Activated CD8-positive, alpha-beta T cell treated with anti-CD3 and anti-CD28 coated beads, Interleukin-2, amount 10 ng/mL, durations not matched to agents 7 days and 5 days (primary cell): Measurements from ENCODE around the gene RSBN1. TPM values are rescaled to one million over a fixed set of nuclear protein-coding genes. Genes with fewer than 3 reads are reported as not detected.
A peak's percentile ranks its signal among the peaks of the same experiment; 100 is the strongest.

Experiments
- ATAC-seq: fragments of 150-1000 bp; cut with Tn5 transposase; one replicate; pipeline ENCODE4 v1.10.0; 2021; ENCODE audit warnings: moderate library complexity
- CTCF ChIA-PET: fragments of 350-600 bp; sonication (Branson Sonifier 250); formaldehyde crosslinking; loops from one replicate; lab custom pipeline; 2021; ENCODE audit warnings: antibody characterized with exemption; lab: Charles Lee
- POLR2A ChIA-PET: fragments of 350-600 bp; sonication (Branson Sonifier 250); formaldehyde crosslinking; loops from one replicate; lab custom pipeline; 2021; ENCODE audit warnings: antibody characterized with exemption; lab: Charles Lee
- DNase-seq: peaks from one replicate; pipeline ENCODE4 v3.0.0-alpha.2; 2020
- H3K27ac Mint-ChIP-seq: one replicate; pipeline ENCODE4 v1.8.0; 2021; ENCODE audit warnings: mild to moderate bottlenecking, mixed read lengths
- H3K27me3 Mint-ChIP-seq: one replicate; pipeline ENCODE4 v1.8.0; 2021; ENCODE audit warnings: low read depth, mixed read lengths
- H3K36me3 Mint-ChIP-seq: one replicate; pipeline ENCODE4 v1.8.0; 2021; ENCODE audit warnings: low read depth, mixed read lengths
- H3K4me1 Mint-ChIP-seq: one replicate; pipeline ENCODE4 v1.8.0; 2021; ENCODE audit warnings: low read depth, mixed read lengths
- H3K4me3 Mint-ChIP-seq: one replicate; pipeline ENCODE4 v1.8.0; 2021; ENCODE audit warnings: mild to moderate bottlenecking, mixed read lengths
- H3K9me3 Mint-ChIP-seq: one replicate; pipeline ENCODE4 v1.8.0; 2022; ENCODE audit warnings: mixed read lengths; ENCODE audit not compliant: insufficient read depth
- total RNA-seq, 2 experiments: library from RNA; stranded (reverse); gene quantifications; one replicate each; pipeline ENCODE4 v1.2.3, GENCODE V29; 2021

RSBN1 gene
- total RNA-seq, 2 experiments from 2014 or later, result 27.3 to 29.9 TPM

DNA sequence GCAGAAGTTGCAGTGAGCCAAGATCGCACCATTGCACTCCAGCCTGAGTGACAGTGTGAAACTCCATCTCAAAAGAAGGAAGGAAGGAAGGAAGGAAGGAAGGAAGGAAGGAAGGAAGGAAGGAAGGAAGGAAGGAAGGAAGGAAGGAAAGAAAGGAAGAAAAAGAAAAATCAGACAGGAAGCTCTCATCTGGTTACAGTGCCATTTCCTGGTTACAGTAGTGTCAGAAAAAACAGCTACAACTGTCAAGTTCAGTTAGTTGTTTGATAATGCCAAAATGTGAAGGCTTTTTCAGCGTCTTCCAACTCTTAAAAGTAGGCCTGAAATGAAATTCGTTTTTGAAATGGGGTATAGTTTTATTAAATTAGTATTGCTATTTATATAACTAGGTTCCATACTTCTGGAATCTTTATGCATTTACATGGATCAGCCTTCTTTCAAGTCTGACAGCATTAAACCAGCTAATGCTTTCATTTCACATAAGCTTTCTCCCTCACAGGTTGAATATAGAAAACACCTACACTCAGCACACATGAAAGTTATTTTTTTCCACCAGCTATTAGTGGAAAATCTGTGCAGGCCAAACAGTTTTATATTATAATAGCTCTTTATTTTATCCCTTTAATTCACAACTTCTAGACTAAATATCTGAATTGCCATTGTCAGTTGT is 38.0 kb upstream of the RSBN1 start:
- ATAC-seq, result peak; percentile 52
- Mint-ChIP-seq H3K27ac (peak overlapping the region; percentile 65), H3K27me3 (no peaks in the 10 kb centered on the region), H3K4me1 (peaks cover 26% of the 10 kb centered on the region), H3K9me3 (peaks cover 13% of the 10 kb centered on the region), H3K36me3 (peaks cover 78% of the 10 kb centered on the region), H3K4me3 (no peak overlapping the region)
- ChIA-PET POLR2A (interaction anchor here (0.6 to 1.3 kb wide), 4 partner anchors 17 to 22 kb away, joined by 3 to 5 read pairs (median 4); no protein-coding TSS in a partner anchor), CTCF (interaction anchor here (0.6 to 2.3 kb wide), 9 partner anchors 10 to 126 kb away, joined by 3 to 11 read pairs (median 3); partner anchors contain the start of genes AP4B1, DCLRE1B and HIPK1)
- no peak for DNase-seq

DNA sequence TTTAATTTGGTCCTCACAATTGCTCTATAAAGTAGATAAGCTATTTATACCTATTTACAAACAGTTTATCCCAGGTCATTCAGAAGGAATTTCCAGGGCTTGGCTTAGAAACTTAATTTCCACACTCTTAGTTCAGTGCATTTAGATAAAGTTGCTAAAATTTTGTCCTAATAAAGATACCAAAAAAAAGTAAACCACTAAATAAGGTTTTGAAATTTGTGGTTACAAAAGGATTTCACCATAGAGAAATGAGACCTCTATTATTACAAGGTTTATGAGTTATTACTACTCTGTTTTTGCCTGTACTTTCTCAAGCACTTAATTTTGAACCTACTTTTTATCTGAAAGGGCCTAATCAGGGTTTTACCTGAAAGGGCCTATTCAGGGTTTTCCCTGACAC is 36.8 kb upstream of the RSBN1 start:
- H3K27ac Mint-ChIP-seq, result no peak overlapping the region
- H3K27me3 Mint-ChIP-seq, result no peaks in the 10 kb centered on the region
- peaks cover 23% of the 10 kb centered on the region for H3K4me1 Mint-ChIP-seq
- peaks cover 13% of the 10 kb centered on the region for H3K9me3 Mint-ChIP-seq
- ATAC-seq (no peak), DNase-seq (no peak)
- no peak overlapping the region for H3K4me3 Mint-ChIP-seq
- ChIA-PET CTCF (interaction anchor here (1.6 to 2.3 kb wide), 2 partner anchors 11 to 103 kb away, joined by 3 to 11 read pairs; no protein-coding TSS in a partner anchor), POLR2A (no interaction called here)
- peaks cover 74% of the 10 kb centered on the region for H3K36me3 Mint-ChIP-seq

DNA sequence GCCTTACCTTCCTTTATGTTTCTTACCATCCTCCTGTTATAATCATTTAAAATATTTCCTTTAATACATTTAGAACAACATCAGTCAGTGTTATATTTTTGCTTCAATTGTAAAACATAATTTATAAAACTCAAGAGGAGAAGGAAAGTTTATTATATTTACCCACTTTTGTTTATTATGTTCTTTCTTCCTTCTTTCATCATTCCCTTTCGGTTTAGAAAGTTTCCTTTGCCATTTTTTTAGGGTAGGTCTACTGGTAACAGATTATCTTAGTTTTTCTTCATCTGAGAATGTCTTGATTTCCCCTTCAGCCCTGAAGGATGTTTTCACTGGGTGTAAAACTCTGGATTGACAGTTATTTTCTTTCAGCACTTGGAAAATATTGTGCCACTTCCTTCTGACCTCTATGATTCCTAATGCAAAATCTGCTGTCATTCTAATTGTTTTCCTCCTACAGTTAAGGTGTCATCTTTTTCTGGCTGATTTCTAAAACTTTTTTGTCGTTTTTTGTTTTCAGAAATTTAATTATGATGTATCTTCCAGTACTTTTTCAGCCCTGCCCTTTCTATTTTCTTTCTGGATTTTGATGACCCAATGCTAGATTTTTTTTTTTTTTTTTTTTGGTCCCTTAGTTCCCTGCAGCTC is 34.2 kb upstream of the RSBN1 start:
- ATAC-seq (no peak), DNase-seq (no peak)
- Mint-ChIP-seq H3K4me3 (no peak overlapping the region), H3K27ac (no peak overlapping the region), H3K27me3 (no peaks in the 10 kb centered on the region), H3K36me3 (peaks cover 78% of the 10 kb centered on the region), H3K4me1 (peaks cover 18% of the 10 kb centered on the region), H3K9me3 (peaks cover 13% of the 10 kb centered on the region)
- ChIA-PET CTCF (no interaction called here), POLR2A (no interaction called here)

DNA sequence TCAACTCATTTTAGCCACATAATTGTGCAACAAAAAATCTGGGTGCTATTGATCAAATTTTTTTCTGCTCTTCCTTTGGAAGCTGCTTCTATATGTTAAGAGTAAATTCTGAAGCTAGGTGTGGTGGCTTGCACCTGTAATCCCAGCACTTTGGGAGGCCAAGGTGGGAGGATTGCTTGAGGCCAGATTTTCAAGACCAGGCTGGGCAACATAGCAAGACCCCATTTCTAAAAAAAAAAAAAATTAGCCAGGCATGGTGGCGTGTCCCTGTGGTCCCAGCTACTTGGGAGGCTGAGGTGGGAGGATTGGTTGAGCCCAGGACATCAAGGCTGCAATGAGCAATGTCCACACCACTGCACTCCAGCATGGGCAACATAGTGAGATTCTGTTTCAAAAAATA is 24.3 kb upstream of the RSBN1 start:
- no peak for ATAC-seq
- H3K4me1 Mint-ChIP-seq, result peaks cover 5% of the 10 kb centered on the region
- H3K27ac Mint-ChIP-seq, result no peak overlapping the region
- H3K4me3 Mint-ChIP-seq, result no peak overlapping the region
- ChIA-PET POLR2A (interaction anchor here (0.9 kb wide), 1 partner anchor 33 kb away, joined by 3 read pairs; no protein-coding TSS in a partner anchor), CTCF (interaction anchor here (0.9 to 3.0 kb wide), 9 partner anchors 13 to 127 kb away, joined by 3 to 17 read pairs (median 7); partner anchors contain the start of genes AP4B1 and HIPK1)
- no peak for DNase-seq
- H3K27me3 Mint-ChIP-seq, result no peaks in the 10 kb centered on the region
- H3K36me3 Mint-ChIP-seq, result peaks cover 56% of the 10 kb centered on the region
- H3K9me3 Mint-ChIP-seq, result no peaks in the 10 kb centered on the region

DNA sequence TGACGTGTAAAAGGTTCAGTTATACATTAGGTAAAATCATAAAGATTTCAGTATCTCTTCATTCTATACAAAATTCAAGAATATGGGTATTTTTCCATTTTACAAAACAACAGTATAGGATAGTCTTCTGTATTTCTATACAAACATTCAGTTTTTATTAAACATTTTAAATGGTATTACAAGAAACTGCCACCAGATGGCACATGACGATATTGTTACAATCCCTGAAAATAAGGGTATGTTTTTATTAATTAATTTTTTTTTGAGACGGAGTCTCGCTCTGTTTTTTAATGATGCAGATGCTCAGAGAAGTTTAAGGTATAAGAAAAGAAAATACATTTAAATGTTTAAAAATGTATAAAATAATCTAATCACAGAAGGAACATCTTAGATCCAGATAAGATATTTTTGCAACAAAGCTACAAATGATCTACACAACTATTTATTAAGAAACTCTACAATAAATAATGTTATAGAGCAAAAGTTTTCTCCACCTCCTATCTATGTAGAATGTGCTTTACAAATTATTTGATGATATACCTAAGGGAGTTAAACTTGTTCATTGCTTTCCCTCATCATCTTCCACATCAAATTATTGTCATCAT is 23.5 kb upstream of the RSBN1 start:
- H3K36me3 Mint-ChIP-seq, result peaks cover 57% of the 10 kb centered on the region
- POLR2A ChIA-PET, result interaction anchor here (1.0 kb wide), 1 partner anchor 93 kb away, joined by 3 read pairs; the partner anchor contains the start of gene HIPK1
- no peaks in the 10 kb centered on the region for H3K9me3 Mint-ChIP-seq
- no peak overlapping the region for H3K27ac Mint-ChIP-seq
- CTCF ChIA-PET, result interaction anchor here (0.8 to 3.5 kb wide), 16 partner anchors 12 to 143 kb away, joined by 3 to 23 read pairs (median 6); partner anchors contain the start of genes AP4B1, DCLRE1B, HIPK1 and OLFML3
- no peaks in the 10 kb centered on the region for H3K27me3 Mint-ChIP-seq
- DNase-seq (peak; percentile 41), ATAC-seq (no peak)
- no peak overlapping the region for H3K4me3 Mint-ChIP-seq
- peaks cover 5% of the 10 kb centered on the region for H3K4me1 Mint-ChIP-seq

DNA sequence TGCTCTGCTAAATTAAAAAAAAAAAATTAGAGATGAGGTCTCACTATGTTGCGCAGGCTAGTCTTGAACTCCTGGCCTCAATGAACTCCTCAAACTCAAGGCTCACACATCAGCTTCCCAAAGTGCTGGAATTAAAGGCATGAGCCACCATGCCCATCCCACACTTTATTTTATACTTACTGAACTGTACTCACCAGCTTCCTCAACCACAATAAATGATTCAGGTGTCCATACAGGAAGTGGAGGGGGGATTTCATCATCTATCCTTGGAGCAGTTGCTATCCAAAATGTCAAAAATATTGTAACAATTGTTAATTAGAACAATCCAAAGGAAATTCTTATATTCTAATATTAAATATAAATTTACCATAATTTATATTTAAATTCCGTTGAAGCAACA is 22.4 kb upstream of the RSBN1 start:
- no peak for DNase-seq
- POLR2A ChIA-PET, result interaction anchor here (1.0 kb wide), 1 partner anchor 94 kb away, joined by 3 read pairs; the partner anchor contains the start of gene HIPK1
- no peaks in the 10 kb centered on the region for H3K9me3 Mint-ChIP-seq
- peaks cover 54% of the 10 kb centered on the region for H3K36me3 Mint-ChIP-seq
- H3K4me1 Mint-ChIP-seq, result peaks cover 5% of the 10 kb centered on the region
- H3K27me3 Mint-ChIP-seq, result no peaks in the 10 kb centered on the region
- no peak overlapping the region for H3K4me3 Mint-ChIP-seq
- no peak for ATAC-seq
- H3K27ac Mint-ChIP-seq, result no peak overlapping the region
- CTCF ChIA-PET, result interaction anchor here (0.8 to 3.5 kb wide), 13 partner anchors 11 to 448 kb away, joined by 3 to 23 read pairs (median 7); partner anchors contain the start of genes AP4B1, DCLRE1B, HIPK1 and OLFML3

DNA sequence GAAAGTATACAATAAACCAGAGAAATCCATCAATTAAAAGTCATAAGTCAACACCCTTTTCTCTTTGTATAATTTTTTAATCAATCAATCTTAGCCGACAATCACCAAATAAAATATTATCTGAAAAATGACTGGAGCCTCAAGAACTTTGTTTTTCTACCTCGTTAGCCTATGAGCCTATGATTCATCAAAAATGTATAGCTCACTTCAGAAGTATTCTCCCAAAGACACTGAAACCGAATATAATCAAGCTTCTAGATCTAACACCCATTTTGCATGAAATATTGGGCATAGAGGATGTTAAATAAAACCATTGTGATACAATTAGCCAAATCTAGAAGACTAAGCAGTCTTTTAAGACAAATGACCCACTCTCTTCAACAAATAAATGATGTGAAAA is 17.8 kb upstream of the RSBN1 start:
- ChIA-PET POLR2A (no interaction called here), CTCF (no interaction called here)
- Mint-ChIP-seq H3K27me3 (no peaks in the 10 kb centered on the region), H3K4me3 (no peak overlapping the region), H3K9me3 (no peaks in the 10 kb centered on the region), H3K36me3 (peaks cover 50% of the 10 kb centered on the region), H3K27ac (no peak overlapping the region), H3K4me1 (no peaks in the 10 kb centered on the region)
- DNase-seq (no peak), ATAC-seq (no peak)

DNA sequence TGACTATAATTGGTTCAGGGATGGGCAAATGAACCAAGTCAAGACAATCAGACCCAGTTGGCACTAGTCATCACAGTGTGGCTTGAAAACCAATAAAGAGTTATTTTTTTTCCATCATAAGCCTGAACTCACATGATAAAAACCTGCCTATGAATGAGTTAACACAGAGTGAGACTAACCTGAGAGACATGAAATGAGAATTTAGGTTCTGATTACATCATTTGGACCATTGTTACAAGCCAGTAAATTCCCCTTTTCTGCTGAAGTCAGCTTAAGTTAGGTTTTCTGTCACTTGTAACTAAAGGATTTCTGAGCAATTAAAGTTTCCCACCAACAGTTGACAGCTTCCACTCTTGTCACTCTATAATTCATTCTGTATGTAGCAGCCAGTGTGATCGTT is 9.6 kb upstream of the RSBN1 start:
- DNase-seq (no peak), ATAC-seq (no peak)
- no peaks in the 10 kb centered on the region for H3K4me1 Mint-ChIP-seq
- ChIA-PET CTCF (interaction anchor here (1.3 to 1.7 kb wide), 2 partner anchors 11 to 82 kb away, joined by 3 to 4 read pairs; partner anchors contain the start of gene AP4B1), POLR2A (no interaction called here)
- H3K36me3 Mint-ChIP-seq, result peaks cover 55% of the 10 kb centered on the region
- no peak overlapping the region for H3K27ac Mint-ChIP-seq
- no peak overlapping the region for H3K4me3 Mint-ChIP-seq
- no peaks in the 10 kb centered on the region for H3K27me3 Mint-ChIP-seq
- H3K9me3 Mint-ChIP-seq, result no peaks in the 10 kb centered on the region

DNA sequence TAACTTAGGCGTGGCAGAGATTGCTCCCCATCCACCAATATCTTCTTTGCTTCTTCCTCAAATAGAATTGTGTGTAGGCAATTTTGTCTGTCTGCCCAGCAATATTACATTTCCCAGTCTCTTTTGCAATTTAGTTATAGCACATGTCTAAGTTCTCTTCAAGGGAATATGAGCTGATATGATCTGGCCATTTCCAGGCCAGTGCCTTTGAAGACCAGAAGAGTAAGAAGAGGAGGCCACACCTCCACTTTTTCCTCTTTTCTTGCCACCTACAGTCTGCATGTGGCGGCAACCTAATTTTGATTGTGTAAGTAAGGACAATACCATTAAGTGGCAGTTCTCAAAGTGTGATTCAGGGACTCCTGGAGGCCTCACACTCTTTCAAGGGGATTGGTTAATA is 6.3 kb upstream of the RSBN1 start:
- Mint-ChIP-seq H3K36me3 (peaks cover 55% of the 10 kb centered on the region), H3K9me3 (no peaks in the 10 kb centered on the region), H3K27ac (no peak overlapping the region), H3K4me1 (peaks cover under 1% of the 10 kb centered on the region), H3K27me3 (no peaks in the 10 kb centered on the region), H3K4me3 (no peak overlapping the region)
- CTCF ChIA-PET, result interaction anchor here (1.0 kb wide), 1 partner anchor 42 kb away, joined by 3 read pairs; no protein-coding TSS in a partner anchor
- ATAC-seq (no peak), DNase-seq (no peak)
- POLR2A ChIA-PET, result no interaction called here

DNA sequence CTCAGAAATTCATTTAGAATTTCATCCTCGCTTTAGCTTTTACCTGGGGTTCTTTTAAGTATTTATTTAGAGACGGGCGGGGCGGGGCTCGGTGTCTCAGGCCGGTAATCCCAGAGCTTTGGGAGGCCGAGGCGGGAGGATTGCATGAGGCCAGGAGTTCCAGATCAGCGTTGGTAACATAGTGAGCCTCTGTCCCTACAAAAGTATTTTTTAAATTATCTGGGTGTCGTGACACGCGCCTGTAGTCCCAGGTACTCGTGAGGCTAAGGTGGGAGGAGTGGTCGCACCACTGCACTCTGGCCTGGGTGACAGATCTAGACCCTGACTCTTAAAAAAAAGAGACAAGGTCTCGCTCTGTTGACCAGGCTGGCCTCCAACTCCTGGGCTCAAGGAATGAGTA is 942 bp upstream of the RSBN1 start:
- H3K4me1 Mint-ChIP-seq, result peaks cover 28% of the 10 kb centered on the region
- ChIA-PET POLR2A (interaction anchor here (1.3 kb wide), 1 partner anchor 28 kb away, joined by 6 read pairs; no protein-coding TSS in a partner anchor), CTCF (no interaction called here)
- H3K36me3 Mint-ChIP-seq, result peaks cover 38% of the 10 kb centered on the region
- H3K27ac Mint-ChIP-seq, result peak overlapping the region; percentile 98
- H3K4me3 Mint-ChIP-seq, result peak overlapping the region; percentile 98
- no peak for ATAC-seq
- no peak for DNase-seq
- H3K27me3 Mint-ChIP-seq, result no peaks in the 10 kb centered on the region
- no peaks in the 10 kb centered on the region for H3K9me3 Mint-ChIP-seq

DNA sequence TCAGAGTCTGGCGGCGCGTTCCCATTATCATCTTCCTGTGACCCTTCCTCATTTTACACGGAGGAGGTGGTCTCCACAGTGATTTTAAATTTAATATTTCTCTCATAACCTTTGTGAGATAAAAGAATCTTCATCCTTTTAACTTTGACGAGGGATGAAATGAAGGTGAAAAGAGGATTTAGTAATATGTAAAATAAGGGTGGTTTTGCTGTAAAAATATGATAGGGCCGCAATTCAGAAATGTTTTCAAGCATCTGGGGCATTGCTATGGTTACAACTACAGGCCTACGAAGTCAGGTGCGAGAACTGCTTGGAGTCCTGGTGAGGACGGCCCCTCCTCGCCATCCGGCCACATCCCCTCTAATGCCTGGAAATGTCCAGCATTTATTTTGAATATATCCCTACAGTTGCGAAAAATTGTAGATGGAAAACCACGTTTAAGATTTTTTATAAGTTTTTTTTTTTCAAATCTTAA is 422 bp upstream of the RSBN1 start:
- no peak for ATAC-seq
- ChIA-PET CTCF (interaction anchor here (0.7 to 2.3 kb wide), 6 partner anchors 9 to 739 kb away, joined by 3 to 8 read pairs (median 4); partner anchors contain the start of gene LRIG2), POLR2A (interaction anchor here (0.6 to 2.2 kb wide), 16 partner anchors 9 to 699 kb away, joined by 3 to 23 read pairs (median 4); partner anchors contain the start of genes AP4B1 and PHTF1)
- peaks cover 31% of the 10 kb centered on the region for H3K4me1 Mint-ChIP-seq
- H3K36me3 Mint-ChIP-seq, result peaks cover 39% of the 10 kb centered on the region
- H3K27ac Mint-ChIP-seq, result peak overlapping the region; percentile 98
- peak; percentile 45 for DNase-seq
- no peaks in the 10 kb centered on the region for H3K9me3 Mint-ChIP-seq
- no peaks in the 10 kb centered on the region for H3K27me3 Mint-ChIP-seq
- H3K4me3 Mint-ChIP-seq, result peak overlapping the region; percentile 98
